ENCODE measurements around the gene CHST8.

Gene CHST8

DNA sequence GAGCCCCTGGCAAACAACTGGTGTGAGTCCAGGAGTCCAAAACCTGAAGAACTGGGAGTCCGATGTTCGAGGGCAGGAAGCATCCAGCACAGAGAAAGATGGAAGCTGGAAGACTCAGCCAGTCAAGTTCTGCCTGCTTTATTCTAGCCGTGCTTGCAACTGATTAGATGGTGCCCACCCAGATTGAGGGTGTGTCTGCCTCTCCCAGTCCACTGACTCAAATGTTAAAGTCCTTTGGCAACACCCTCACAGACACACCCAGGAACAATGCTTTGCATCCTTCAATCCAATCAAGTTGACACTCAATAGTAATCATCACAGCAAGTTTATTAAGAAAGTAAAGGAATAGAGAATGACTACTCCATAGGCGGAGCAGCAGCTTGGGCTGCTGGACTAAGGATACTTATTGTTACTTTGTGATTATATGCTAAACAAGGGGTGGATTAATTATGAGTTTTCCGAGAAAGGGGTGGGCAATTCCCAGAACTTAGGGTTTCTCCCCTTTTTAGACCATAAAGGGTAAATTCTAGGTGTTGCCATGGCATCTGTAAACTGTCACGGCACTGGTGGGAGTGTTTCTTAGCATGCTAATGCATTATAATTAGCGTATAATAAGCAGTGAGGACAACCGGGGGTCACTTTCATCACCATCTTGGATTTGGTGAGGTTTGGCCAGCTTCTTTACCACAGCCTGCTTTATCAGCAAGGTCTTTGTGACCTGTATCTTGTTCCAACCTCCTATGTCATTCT lies 109.3 kb downstream of the CHST8 start:
- DNase-seq (ENCODE audit: low read depth in 2 of 2, low spot score in 1 of 2): no peak

GRCh38 chr19:33731881-33732280 lies 110.1 kb downstream of the CHST8 start:
- no peak for DNase-seq (ENCODE audit: low read depth in 2 of 2, low spot score in 1 of 2)

DNA sequence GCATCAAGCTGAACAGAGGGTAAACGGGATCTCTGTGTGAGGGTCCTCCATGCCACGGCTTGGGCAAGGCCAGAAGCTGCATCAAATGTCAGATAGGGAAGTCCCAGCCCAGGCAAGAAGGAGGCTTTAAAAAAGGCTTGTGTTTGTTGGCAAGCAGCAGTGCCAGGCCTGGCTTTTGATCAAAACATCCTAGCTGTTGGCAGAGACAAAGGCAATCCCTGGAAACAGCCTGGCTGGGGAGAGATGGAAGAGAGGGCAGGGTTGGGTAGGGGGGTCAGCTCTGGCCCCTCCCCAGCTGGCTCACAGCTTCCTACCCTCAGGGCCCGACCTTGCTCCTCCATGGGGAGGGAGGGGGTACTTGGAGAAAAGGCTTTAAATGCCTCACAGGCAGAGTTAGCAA lies 113.2 kb downstream of the CHST8 start:
- no peak for DNase-seq (ENCODE audit: low read depth in 2 of 2, low spot score in 1 of 2)

DNA sequence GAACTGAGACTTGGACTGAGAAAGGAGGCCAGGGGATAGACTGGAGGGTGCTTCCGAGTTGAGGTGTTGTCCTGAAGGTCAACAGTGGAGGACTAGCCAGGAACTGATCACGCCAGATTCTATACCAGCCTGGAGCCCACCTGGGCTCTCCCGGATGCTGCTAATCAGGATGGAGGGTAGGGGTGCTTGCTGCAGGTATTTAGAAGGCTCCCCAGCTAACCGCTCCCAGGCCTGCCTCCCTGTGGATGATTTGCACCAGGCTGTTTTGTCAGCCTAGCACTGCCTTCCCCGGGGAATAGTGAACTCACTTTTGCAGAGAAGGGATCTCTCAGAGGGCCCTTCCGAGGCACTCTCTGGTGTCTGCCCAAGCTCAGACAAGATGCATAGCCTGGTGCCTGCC lies 114.4 kb downstream of the CHST8 start:
- no peak for DNase-seq (ENCODE audit: low read depth in 2 of 2, low spot score in 1 of 2)

GRCh38 chr19:33736787-33737186 lies 115.0 kb downstream of the CHST8 start:
- no peak for DNase-seq (ENCODE audit: low read depth in 2 of 2, low spot score in 1 of 2)

GRCh38 chr19:33737681-33738371 lies 116.1 kb downstream of the CHST8 start:
- no peak for DNase-seq (ENCODE audit: low read depth in 2 of 2, low spot score in 1 of 2)

GRCh38 chr19:33740811-33741396 lies 119.2 kb downstream of the CHST8 start:
- no peak for DNase-seq (ENCODE audit: low read depth in 2 of 2, low spot score in 1 of 2)

DNA sequence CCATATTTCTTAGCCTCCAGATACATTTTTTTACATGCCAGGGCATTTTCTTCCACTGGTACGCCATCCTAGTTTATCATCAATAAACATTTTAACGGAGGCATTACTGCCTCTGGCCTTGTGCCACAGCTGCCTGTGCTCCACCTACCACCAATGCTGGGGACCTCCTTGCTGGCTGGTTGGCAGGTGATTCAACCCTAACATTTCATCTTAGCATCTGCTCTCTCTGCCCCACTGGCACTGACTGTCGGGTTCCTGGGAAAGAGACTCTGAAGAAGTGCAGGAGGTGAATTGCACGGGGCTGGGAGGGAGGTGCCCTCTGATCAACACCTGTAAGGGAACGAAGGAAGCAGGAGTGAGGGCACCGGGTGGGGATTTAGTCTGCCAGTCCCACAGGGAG lies 123.5 kb downstream of the CHST8 start:
- DNase-seq (ENCODE audit: low read depth in 2 of 2, low spot score in 1 of 2): no peak

DNA sequence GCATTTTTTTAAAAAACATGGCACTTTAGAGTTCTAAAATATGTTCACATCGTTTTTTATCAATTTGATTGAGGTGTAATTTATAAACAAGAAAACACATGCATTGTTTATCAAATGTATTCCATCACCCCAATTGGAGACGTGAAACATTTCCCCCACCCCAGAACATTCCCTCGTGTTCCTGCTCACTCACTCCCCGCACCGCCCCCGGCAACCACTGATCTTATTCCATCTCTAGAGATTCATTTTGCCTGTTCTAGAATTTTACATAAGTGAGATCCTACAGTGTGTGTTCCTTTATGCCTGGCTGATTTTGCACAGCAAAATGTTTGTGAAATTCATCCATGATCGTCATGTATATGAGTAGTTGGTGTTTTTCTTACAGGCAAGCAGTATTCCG lies 124.4 kb downstream of the CHST8 start:
- no peak for DNase-seq (ENCODE audit: low read depth in 2 of 2, low spot score in 1 of 2)

DNA sequence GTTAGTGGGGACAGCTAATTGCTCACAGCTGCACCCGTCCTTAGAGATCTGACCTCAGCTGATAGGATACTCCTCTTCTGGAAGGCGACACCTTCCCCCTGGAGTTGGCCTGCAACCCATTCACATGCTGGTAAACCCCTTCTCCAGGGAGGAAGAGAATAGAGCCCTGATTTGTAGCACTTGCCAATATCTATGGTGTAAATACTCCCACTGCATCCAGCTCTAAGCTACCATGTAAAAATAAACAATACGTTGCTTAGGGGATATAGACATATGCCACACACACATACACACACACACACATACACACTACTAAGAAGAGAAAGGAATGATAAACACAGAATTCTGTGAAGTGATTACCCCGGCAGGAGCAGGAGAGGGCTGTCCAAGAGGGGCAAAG lies 125.5 kb downstream of the CHST8 start:
- no peak for DNase-seq (ENCODE audit: low read depth in 2 of 2, low spot score in 1 of 2)

DNA sequence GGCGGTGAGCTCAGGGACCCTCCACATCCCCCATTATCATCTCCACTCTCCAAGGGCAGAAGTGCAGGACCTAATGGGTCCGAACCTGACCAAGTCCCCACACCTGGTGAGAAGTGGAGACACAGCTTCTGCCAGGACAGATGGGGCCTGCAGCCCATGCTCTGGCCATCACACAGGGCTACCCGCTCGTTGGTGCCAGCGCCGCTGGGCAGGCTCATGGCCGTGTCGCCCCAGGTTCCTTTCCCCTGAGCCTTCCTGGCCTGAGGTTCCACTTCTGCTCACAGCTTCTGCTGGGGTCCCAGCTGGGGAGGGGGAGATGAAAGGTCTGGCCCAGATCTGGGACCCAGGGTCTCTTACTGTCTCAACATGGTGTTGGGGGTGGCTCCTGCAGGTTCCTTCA lies 126.5 kb downstream of the CHST8 start:
- no peak for DNase-seq (ENCODE audit: low read depth in 2 of 2, low spot score in 1 of 2)

- DNase-seq (ENCODE audit: low read depth in 2 of 2, low spot score in 1 of 2): no peak
Measured at GRCh38 chr19:33749016-33749415, 127.3 kb downstream of the CHST8 start.

DNA sequence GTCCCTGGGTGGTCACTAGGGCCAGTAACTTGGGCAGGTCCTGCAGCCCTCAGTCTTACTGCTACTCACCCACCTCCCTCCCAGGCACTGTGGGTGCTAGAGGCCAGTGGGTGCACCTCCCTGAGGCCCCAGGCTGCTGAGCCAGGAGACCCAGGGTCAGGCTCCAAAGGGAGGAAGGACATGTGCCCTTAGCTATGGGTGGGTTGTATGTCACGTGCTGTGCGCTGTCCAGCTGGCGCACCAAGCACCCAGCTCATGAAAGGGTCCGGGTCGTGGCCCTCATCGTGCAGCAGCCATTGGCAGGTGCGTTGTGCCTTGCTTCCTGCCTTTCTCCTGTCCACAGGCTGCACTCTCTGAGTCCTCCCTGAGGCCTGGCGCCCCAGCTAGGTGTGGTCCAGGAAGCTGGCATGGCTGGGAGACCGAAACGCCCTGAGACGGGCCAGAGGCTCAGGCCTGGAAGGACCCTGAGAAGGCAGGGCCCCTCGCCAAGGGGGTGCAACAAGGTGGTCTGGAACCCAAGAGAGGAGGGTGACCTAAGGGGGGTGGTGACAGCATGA lies 127.9 kb downstream of the CHST8 start:
- DNase-seq (ENCODE audit: low read depth in 2 of 2, low spot score in 1 of 2): no peak

DNA sequence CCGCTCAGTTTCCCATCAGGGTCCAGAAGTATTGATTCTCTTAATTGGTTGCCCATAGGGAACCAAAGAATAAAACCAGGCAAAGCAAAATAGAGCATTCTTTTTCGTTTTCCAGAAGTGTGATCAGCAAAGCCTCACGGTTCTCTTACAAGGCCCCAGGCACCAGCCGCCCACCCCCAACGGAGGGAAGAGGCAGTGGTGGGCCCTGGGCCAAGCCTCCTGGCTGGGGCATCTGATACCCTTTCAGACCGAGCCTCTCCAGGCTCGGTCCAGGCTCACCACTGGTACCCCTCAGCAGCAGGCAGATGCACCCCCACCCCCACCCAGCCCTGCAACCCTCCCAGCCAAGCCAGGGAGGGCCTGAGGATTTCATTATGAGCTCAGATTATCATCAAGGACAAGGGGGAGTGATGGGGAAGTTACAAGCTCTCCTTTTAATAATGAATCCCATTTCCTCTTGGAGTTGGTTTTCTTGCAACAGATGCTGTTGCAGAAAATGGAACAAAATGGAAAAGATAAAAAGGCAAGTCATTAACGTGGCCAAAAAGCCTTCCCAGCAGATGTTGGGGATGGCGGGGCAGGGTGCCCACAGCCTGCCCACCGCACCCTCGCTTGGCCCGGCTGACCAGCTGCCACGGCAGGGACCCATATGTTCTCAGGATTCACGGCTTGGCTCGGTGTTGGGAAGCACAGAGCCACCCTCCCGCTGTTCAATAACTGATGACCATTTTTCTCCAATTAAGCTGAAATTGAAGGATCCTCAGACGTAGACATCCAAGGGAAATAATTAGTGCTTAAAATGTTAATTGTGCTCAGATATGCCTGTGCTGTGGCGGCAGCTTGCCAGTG lies 129.1 kb downstream of the CHST8 start:
- DNase-seq (ENCODE audit: low read depth in 2 of 2, low spot score in 1 of 2): no peak

DNA sequence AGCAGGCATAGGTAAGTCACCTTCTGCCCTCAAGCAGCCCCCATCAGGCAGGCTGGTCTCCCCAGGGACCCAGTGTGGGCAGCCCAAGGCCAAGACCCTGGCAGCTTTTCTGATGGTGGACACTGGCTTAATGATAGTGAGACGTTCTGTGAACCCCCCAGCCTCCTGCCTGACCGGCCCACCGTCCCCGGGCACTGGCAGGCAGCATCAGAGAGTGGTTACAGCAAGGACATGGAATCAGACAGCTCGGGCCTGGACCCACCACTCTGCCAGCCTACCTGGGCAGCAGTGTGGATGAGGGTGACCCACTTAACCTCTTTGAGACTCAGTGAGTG lies 129.7 kb downstream of the CHST8 start:
- DNase-seq (ENCODE audit: low read depth in 2 of 2, low spot score in 1 of 2): no peak

GRCh38 chr19:33752018-33752800 lies 130.5 kb downstream of the CHST8 start:
- DNase-seq (ENCODE audit: low read depth in 2 of 2, low spot score in 1 of 2): no peak

DNA sequence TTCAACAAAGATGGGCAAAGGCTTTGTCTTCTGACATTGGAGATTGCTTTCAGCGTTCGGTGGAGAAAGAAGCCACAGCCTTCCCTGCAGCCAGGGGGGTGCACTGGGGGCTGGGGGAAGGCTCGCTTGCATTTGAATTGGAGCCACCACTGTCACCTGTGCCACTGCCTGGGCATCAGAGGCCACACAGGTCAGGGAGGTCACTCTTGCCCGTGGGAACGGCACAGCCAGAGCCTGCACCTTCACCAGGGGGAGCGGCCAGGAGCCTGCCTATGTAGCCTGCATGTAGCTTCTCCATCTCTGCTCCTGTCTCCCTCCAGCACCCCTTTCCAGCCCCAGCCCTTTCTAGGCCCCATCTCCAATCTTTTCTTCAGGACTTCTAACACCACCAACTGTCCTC lies 131.2 kb downstream of the CHST8 start:
- no peak for DNase-seq (ENCODE audit: low read depth in 2 of 2, low spot score in 1 of 2)

- no peak for DNase-seq (ENCODE audit: low read depth in 2 of 2, low spot score in 1 of 2)
Measured at GRCh38 chr19:33754361-33754760, 132.6 kb downstream of the CHST8 start.

DNA sequence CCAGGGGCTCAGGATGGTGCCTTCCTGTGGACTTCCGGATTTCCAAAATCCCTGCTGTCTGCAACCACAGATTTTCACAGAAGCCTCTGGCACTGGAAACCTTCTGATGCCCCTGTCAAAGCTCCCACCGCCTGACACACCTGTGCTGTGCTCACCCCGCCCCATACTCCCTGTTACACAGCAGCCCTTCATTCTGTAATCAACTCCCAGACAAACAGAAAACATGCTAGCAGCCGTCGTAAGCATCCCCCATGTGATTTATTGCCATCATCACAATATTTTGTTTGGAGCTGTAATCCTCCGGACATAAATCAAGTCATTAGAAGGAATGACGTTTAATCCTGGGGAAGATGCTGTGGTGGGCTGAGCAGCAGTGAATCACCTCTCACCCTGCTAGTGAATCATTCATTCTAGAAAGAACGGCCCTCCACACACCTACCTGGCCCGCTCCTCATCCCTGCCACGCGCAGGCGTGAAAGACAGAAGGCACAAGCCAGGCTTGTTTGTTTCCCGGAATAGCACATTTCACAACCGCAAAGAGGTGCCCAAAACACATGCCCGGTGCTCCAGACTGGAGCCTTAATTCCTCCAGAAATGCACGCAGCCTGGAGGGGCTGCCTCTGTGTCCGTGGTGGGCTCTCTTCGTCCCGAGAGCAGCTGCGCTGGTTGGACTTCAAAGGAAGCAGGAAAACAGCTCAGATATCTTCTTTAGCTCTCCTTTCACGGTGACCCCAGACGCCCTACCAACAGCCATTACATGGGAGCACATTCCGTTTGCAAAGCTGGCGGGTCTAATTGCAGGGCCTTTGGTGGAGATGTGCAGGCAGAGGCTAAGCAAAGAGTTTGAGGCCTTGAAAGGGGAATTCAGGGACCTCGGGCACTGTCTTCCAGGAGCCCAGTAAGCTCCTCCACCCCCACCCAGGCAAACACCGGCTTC lies 133.6 kb downstream of the CHST8 start:
- no peak for DNase-seq (ENCODE audit: low read depth in 2 of 2, low spot score in 1 of 2)

DNA sequence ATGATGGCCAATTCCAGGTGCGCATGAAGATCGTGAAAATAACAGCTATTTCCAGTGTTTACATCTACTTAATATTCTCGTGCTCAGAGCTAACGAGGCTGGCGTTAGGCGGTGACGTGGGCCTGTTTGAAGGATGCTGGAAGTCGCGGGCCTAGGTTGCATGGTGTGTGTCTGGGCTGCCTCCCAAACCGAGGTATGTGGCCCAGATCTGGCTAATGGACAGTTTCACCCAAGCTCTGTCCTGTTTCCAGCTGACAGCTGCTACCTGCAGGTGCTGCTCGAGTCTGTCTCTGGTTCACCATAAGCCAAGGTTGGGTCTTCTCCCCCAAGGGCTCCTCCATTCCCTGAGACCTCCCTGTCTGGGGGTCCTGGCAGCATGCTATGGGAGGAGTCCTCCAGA lies 134.4 kb downstream of the CHST8 start:
- no peak for DNase-seq (ENCODE audit: low read depth in 2 of 2, low spot score in 1 of 2)

All from stimulated activated CD8-positive, alpha-beta memory T cell treated with anti-CD3 and anti-CD28 coated beads, Interleukin-4, amount 100 ng/mL, for 1 hour (primary cell).